ENCODE measurements around the gene TTC7B.

The TTC7B gene

DNA sequence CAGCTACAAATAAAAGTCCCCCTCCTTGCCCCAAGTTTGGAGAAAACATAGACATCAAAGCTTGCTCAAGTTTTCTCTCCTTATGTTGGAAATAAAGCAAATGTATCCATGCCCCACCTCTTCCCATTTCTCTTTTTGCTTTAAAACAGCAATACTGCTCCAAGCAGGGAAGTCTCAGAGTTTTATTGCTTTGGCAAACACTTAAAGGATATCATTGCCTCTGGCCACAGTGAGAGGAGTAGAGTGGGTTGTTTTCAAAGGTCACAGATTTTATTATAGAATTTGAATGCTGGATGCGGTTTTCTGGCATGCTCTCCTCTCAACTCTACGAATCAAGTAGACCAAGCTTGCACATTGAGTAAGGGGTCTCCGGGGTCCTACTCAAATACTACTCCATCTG is 149.7 kb downstream of the TTC7B start:
- no peak for DNase-seq

DNA sequence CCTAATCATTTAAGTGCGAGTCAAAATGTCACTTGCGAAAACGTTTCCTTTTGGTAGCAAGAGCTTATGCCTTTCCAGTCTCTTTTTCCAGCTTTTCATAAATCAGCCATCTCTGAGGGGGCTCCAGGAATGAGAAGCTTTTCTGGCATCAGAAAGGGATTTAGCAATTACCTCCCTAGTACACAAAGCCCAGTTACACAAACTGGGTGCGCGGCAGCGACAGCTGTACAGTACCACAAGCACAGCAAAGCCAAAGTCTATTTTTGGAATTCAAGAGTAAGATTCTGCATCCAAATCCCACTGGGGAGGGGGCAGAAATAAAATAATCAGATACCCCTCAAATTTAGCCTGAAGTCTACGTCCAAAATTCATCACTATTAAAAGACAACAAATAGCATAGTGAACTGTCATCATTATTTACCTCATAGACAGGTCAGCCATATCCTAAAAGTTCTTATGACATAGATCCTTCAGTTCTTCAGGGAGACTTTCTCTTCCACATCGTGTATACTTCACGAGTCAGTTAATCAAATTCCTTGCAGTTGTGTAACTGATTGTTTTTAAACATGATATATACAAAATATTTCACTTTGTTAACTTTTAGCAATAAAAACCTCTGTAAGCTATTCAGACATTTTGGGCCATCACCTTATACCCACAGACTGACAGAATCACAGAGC is 150.8 kb downstream of the TTC7B start:
- no peak for DNase-seq

DNA sequence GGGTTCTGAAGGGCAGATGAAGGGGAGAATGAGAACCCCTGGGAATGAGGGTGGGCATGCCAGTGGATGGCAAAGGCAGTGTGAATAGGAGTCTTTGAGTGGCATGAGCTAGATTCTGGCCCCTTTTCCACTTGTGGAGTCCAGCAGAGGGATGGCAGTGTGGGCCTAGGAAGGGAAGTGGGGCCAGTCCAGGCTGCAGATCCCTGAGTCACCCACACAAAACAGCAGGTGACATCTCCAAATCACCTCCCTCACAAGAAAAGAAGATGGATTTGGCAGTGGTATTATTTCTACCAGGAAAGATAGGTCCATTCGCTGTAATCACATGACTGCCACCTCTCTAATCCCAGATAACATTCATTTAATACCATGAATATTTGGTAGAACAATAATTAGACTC is 151.3 kb downstream of the TTC7B start:
- DNase-seq = no peak

GRCh38 chr14:90663680-90664079 is 152.6 kb downstream of the TTC7B start:
- DNase-seq = no peak

GRCh38 chr14:90663140-90663539 is 153.1 kb downstream of the TTC7B start:
- no peak for DNase-seq

DNA sequence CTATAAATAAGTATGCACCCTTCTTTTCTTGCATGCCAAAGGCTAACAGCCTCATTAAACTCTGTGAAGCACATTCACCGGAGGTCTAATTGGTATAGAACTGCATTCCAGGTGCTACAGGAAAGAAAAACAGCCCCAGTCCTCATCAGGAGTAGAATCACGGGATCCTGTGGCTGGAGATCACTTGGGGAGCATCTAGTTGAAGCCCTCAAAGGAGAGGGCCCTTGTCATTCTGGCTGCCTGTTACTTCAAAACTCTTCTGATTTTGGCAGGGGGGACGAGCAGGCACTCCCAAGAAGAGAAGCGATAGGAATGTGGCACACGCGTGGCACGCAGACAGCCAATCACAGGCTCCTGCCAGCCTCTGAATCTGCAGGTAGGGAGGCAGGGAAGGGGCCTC is 154.4 kb downstream of the TTC7B start:
- no peak for DNase-seq

GRCh38 chr14:90660865-90661570 is 155.2 kb downstream of the TTC7B start:
- no peak for DNase-seq

GRCh38 chr14:90659156-90659555 is 157.1 kb downstream of the TTC7B start:
- DNase-seq = no peak

DNA sequence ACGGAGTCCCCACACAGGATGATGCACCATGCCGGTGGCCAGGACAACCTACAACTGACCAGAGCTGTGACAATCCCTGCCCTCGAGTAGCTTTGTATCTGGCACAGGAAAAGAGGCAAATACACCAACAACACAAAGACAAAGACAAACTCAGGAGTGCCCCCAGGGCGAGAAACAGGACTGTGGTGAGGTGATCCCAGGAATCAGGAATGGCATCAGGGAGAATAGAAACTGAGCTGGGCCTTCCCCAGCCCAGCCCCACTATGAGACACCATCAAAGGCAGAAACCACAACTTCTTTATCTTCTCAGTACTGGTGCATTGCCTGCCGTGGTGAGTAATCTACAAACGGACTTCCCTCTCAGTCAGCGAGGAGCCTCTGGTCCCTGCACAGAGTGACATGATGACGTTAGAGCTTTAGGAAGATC is 157.7 kb downstream of the TTC7B start:
- DNase-seq = no peak

GRCh38 chr14:90656973-90657372 is 159.3 kb downstream of the TTC7B start:
- no peak for DNase-seq

DNA sequence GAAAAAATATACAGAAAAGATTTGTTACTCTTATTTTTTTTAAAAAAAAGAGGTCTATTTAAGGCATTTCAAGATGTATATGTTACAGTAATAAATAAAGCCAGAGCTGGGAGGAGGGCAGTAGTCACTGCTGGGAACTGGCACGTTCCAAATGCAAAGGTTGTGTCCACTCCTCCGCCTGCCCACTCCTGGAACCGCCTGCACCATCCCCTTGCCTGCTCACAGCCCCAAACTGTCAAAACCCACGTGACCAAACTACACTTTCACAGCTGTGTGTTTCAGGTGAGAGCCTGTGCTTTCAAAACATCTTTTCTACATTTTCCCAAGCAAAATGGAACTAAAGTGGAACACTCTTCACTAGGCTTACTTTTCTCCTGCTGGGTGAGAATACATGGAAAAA is 160.4 kb downstream of the TTC7B start:
- no peak for DNase-seq

DNA sequence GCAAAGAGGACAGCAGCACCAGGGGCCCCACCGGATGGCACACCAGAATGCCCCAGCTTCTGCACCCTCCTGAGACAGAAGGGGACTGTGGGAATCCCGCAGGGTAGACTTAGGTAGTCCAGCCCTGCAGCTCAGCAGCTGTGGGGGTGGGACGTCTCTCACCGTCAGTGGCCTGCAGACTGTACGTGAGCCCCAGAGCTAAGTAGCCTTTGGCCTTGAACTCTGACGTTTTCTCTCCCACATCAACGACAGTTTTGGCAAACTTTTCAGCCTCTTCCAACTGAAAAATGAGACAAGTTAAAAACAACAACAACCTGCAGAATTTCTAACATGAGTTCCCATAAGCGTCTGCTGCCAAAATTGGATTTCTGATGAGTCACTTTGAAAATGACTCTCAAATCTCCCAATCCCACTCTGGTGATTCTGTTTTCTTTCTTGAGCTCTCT is 161.4 kb downstream of the TTC7B start:
- no peak for DNase-seq

DNA sequence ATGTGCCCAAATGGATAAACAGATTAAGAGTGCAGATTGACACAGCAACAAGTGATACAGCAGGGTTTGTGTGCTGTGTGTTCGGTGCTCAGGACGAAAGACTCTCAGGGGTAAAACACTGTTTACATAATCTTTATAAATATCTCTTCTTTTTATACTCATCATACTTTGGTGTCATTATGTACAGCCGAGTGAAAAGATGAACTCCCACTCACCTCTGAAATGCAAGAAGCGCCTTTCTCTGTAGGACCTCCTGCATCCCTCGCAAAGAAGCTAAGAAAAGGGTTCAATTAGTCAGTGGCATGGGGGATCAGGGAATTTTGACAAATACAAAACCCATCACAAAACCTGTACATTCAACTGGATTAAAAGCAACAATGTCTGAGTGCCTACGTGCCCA is 163.6 kb downstream of the TTC7B start:
- no peak for DNase-seq

DNA sequence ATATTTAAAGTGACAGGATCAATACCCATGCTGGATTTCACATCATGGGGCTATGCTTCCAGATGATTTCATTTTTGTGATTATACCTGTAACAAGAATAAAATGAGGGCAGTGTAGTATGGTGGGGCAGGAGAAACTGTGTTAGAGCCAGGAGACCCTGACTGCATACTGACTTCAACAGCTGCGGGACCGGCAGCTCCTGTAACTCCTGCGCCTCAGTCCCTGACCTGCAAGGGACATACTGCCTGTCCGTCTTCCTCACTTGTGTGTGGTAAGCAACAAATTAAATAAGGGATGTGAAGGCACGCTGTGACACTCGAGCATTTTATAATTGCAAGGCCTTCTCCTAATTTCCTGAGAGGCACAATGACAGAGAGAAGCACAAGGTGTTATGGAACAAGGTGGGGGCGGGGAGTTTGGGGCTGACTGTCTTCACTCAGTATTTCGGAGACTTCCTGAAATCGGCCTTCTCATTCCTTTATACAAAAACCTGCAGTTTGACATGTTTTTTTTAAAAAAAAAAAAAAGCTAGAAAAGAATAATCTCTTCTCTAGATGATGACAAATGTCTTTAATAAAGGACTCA is 164.2 kb downstream of the TTC7B start:
- DNase-seq = no peak

- DNase-seq = no peak
Observed at GRCh38 chr14:90651271-90651804, 164.9 kb downstream of the TTC7B start.

GRCh38 chr14:90649557-90650135 is 166.6 kb downstream of the TTC7B start:
- no peak for DNase-seq

- no peak for DNase-seq
Observed at GRCh38 chr14:90649083-90649482, 167.1 kb downstream of the TTC7B start.

GRCh38 chr14:90648421-90648820 is 167.8 kb downstream of the TTC7B start:
- no peak for DNase-seq

DNA sequence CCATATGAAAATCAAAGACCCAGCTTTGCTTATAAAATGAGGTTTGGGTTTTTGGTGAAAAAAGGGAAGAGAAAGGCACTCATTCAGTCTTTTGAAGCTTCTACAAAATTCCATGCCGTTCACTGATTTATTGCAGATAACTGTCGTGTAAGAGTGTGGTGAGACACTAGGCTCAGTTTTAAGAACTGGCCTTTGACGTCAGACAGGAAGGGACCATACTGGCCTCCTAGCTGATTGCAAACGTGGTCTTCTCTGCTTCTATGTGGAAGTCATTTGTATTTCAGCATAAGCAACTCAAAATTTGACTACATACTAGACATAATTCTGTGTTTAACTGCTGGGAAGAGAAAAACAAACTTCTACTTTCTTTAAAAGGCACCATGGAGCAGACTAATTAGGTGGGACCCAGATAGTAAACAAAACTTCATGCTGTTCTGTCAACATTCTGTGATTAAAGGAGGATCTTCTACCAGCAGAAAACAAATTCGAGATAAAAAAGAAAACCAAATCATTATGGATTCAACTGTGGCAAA is 168.7 kb downstream of the TTC7B start:
- DNase-seq = no peak

DNA sequence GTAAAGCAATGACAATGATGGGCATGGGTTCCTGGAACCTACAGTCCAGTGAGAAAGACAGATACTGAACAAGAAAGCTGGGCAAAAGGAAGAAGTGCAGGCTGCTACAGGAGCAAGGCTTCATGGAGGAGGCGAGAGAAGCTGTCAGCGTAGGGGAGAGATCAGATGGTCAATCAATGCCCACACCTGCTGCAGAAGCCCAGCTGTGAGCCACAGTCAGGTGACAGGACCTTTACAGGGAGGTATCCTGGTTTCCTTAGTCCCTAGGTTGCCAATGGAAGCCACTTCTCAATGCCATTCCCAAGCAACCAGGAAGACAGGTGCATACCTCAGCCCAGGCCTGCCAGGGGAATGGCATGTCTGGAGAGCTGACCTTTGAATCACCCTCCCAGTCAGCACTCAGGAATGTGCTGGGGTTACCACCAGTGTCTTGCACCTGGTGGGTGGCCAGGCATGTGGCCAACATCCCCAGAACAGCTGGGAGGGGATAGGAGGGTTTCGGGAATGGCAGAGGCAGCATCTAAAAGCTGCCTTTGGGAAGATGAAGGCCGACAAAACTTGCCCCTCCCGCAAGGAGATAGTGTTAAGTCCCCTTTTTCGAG is 170.3 kb downstream of the TTC7B start:
- DNase-seq = no peak

DNA sequence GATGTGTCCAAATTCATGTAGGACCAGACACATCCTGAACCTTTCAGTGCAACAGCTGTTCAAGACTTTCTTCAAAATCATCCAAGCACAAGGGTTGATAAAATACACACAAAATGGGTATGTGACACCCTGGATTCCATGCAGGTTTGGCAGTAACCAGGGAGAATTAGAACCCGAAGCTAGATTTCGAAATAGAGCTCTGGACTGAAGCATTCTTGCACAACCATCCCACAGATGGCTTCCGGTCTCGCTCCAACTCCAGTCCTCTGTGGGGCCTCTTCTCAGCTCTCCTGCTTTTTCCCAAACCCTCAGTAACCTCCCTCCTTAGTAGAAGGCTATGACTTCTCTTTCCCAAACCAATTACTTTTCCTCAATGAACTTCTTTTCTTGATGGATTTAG is 171.3 kb downstream of the TTC7B start:
- DNase-seq = no peak

- no peak for DNase-seq
Observed at GRCh38 chr14:90643982-90644670, 172.1 kb downstream of the TTC7B start.

Measured in NCI-H2171 treated with DMSO at 0.1 percent for 48 hours (cell line).